SU-DHL-6 (cell line): Measurements from ENCODE around the gene EXOC6.

Experiments
- EZH2phosphoT487 ChIP-seq: fragments of 200-600 bp; sonication (generic), shearing (Covaris generic); conservative IDR thresholded peaks from 2 replicates; pipeline ENCODE4 v1.6.1; 2018; ENCODE audit warnings: mild to moderate bottlenecking, antibody characterized with exemption, low read length, moderate library complexity, mixed read lengths
- TF ChIP-seq, protein P1 (sequence below): fragments of 200-600 bp; sonication (generic); IDR thresholded peaks from one replicate; pipeline ENCODE4 v1.5.1; 2017; ENCODE audit warnings: antibody characterized with exemption, mild to moderate bottlenecking, low read length, moderate library complexity; ENCODE audit not compliant: insufficient read depth, poor library complexity, severe bottlenecking

DNA sequence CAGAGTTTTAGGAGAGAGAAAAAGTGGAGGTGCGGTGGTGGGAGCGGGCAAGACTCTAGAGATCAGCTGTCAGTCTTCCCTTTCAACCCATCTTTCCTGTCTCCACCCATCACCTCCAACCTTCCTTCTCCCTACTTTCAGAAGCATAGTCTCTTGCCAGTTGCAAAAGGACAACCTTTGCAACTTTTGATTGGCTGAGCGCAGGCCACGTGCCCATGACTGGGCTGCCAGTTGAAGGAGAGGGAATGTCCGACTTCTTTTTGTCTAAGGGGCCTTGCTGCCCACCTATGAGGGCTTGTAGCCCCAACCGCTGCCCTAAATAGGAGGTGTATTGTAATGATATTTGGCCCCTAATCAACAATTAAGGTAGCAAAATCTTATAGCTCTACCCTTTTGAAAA lies 238.0 kb downstream of the EXOC6 start:
- TF ChIP-seq, protein P1, sequence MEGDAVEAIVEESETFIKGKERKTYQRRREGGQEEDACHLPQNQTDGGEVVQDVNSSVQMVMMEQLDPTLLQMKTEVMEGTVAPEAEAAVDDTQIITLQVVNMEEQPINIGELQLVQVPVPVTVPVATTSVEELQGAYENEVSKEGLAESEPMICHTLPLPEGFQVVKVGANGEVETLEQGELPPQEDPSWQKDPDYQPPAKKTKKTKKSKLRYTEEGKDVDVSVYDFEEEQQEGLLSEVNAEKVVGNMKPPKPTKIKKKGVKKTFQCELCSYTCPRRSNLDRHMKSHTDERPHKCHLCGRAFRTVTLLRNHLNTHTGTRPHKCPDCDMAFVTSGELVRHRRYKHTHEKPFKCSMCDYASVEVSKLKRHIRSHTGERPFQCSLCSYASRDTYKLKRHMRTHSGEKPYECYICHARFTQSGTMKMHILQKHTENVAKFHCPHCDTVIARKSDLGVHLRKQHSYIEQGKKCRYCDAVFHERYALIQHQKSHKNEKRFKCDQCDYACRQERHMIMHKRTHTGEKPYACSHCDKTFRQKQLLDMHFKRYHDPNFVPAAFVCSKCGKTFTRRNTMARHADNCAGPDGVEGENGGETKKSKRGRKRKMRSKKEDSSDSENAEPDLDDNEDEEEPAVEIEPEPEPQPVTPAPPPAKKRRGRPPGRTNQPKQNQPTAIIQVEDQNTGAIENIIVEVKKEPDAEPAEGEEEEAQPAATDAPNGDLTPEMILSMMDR = no peak
- no peak for TF ChIP-seq EZH2phosphoT487
